ENCODE data around the gene PCDHB14.
"Not testable (repeated sequence)": the region's sequence is repeated elsewhere in the genome, so short reads cannot be mapped to it uniquely, and the experiment has no call there.

- not testable (repeated sequence) for TF ChIP-seq AEBP2 (tag by site-specific recombination; IDR thresholded peaks at IDR 0.05; ENCODE audit: borderline replicate concordance); CTCF (tag by site-specific recombination; IDR thresholded peaks at IDR 0.05); ZNF501 (tag by site-specific recombination; IDR thresholded peaks at IDR 0.05); ZNF174 (tag by site-specific recombination; IDR thresholded peaks at IDR 0.05); ZBTB21 (tag by site-specific recombination; IDR thresholded peaks at IDR 0.05); WT1 (tag by site-specific recombination; IDR thresholded peaks at IDR 0.05); ZNF324 (tag by site-specific recombination; IDR thresholded peaks at IDR 0.05); ZNF140 (tag by site-specific recombination; IDR thresholded peaks at IDR 0.05); ZBTB48 (tag by site-specific recombination; IDR thresholded peaks at IDR 0.05)
These were observed 22.0 kb upstream of the PCDHB14 start for GRCh38 chr5:141201126-141201525.

Measured in HEK293 (cell line).